ENCODE results near the gene FHOD3.
A peak's percentile ranks its signal among the peaks of the same experiment; 100 is the strongest.

The FHOD3 gene

DNA sequence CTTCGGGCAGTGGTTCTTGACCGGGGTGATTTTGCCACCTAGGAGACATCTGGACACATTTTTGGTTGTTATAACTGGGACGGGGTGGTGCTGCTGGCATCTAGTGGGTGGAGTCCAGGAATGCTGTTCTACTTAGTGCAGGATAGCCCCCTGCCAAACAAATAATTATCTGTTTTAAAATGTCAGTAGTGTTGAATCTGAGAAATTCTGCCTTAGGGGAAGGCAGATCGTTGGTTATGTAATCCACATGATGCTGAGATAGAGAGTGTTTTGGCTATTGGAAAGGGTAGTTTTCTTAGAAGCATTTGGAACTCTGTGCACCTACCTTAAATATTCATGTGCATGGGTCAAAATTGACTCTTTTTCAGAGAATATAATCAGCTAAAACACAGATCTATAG is 332.3 kb downstream of the FHOD3 start:
- DNase-seq (ENCODE audit: low read depth), result no peak

DNA sequence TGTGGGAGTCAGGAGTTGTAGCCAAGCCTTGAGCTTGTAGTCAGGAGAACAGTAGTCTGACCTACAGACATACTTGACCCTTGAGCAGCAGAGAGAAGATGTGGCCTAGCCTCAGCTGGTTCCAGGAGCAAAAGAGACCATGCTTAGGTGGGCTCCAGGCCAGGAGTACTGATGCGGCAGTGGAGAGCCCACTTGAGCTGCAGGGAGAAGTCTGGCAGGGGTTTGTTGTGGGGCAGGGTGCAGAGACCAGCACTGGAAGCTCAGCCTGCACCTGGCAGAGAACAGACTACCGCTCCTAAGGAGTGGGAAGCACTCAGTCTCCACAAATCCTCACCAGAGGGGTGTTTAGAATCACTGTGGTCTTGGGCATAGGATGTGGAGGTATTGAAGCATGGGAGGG is 333.4 kb downstream of the FHOD3 start:
- no peak for DNase-seq (ENCODE audit: low read depth)

- no peak for DNase-seq (ENCODE audit: low read depth)
Observed at GRCh38 chr18:36633961-36634412, 336.5 kb downstream of the FHOD3 start.

GRCh38 chr18:36634573-36635216 is 337.2 kb downstream of the FHOD3 start:
- DNase-seq (ENCODE audit: low read depth), result no peak

DNA sequence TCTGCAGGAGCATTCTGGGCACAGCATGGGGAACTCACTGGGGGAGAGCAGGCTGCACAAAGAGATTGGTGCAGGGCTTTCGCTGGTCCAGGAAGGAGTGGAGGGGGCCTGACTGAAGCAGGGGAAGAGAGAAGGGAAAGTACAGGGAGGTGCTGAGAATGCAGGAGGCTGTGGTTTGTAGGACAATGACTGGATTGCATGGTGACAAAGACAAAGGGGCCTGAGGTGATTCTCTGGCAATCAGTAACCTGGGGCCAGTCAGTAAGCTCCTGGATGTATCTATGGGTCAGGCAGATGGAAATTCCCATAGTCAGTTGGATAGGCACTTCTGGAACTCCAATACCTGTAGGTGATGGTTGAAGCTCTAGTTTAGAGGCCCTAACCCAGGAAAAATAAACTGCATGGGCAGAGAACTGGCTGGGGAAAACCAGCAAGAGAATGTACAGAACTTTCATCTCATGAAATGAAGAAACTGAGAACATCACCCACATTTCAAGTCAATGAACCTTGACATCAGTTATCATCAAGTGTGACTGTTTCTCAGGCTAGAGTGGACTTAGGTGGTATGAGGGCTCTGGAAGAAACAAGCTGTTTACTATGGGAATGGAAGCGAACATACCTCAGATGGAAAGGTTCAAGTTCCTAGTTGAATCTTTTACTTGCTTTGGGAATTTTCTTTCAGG is 338.0 kb downstream of the FHOD3 start:
- DNase-seq (ENCODE audit: low read depth), result no peak

GRCh38 chr18:36636237-36636817 is 338.8 kb downstream of the FHOD3 start:
- peak; percentile 43 for DNase-seq (ENCODE audit: low read depth)

- no peak for DNase-seq (ENCODE audit: low read depth)
Observed at GRCh38 chr18:36638224-36638623, 340.7 kb downstream of the FHOD3 start.

GRCh38 chr18:36640021-36640952 is 342.8 kb downstream of the FHOD3 start:
- DNase-seq (ENCODE audit: low read depth), result no peak

DNA sequence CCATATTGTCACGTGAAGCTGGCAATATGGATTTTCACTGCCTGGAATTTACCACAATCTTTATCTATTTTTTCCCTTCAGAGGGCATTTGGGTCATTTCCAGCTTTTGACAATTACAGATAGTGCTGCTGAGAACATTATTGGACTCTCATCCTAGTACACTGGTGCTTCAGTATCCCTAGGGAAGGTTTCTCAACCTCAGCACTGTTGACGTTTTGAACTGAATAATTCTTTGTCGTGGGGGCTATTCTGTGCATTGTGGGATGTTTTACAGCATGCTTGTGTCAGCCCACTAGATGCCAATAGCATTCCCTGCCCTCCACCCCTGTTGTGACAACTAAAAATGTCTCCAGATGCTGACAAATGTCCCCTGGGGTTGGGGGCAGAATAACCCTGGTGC is 345.5 kb downstream of the FHOD3 start:
- DNase-seq (ENCODE audit: low read depth), result peak; percentile 32

GRCh38 chr18:36648803-36649202 is 351.3 kb downstream of the FHOD3 start:
- no peak for DNase-seq (ENCODE audit: low read depth)

DNA sequence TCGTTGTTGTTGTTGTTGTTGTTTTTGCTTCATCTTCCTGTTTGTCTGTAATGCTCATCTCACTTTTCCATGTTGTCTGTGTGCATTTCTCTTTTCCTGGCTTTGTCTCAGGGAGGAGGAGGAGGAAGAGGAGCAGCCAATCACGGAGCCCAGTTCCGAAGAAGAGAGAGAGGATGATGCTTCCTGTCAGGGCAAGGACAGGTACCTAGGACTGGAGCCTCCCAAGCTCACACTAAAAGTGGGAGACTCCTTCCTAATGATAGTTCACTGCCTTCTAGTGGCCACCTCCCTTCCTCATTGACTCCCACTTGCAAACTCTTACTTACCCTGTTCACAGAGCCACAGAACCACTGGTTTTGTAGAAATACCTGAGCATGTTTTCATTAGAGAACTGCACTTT is 351.7 kb downstream of the FHOD3 start:
- no peak for DNase-seq (ENCODE audit: low read depth)

DNA sequence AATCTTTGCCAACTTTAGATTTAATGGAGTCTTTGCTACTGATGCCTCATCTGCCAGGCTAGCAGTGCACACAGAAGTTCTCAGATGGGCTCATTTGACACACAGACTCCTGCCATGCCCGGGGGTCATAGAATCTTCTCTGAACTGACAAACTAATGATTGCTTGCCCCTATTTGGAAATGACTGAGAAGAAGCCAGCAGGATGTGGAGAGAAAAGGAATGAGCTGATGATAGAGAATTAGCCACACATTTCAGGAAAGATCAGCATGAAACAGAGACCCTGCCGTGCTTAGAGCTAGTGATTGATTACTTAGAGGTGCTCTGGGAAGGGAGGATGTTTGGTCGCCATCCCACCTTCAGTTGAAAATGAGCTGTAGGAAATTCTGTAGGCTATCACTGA is 352.8 kb downstream of the FHOD3 start:
- no peak for DNase-seq (ENCODE audit: low read depth)

- DNase-seq (ENCODE audit: low read depth), result no peak
Observed at GRCh38 chr18:36650906-36651305, 353.4 kb downstream of the FHOD3 start.

DNA sequence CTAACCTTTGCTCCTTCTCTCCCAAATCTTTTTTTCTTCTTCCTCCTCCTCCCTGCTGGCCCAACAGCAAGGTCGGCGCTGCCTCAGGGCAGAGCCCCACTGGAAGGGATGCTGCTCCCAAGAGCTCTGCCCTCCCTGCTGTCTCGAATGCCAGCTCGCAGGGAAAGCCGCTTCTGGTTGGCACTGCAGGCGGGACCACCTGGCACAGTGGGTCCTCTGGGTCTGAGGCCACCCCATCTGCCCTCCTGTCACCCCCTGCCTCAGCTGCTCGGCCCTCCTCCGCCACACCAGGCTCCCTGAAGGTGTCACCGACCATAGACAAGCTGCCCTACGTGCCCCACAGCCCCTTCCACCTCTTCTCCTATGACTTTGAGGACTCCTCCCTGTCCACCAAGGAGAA is 355.0 kb downstream of the FHOD3 start:
- DNase-seq (ENCODE audit: low read depth), result no peak

DNA sequence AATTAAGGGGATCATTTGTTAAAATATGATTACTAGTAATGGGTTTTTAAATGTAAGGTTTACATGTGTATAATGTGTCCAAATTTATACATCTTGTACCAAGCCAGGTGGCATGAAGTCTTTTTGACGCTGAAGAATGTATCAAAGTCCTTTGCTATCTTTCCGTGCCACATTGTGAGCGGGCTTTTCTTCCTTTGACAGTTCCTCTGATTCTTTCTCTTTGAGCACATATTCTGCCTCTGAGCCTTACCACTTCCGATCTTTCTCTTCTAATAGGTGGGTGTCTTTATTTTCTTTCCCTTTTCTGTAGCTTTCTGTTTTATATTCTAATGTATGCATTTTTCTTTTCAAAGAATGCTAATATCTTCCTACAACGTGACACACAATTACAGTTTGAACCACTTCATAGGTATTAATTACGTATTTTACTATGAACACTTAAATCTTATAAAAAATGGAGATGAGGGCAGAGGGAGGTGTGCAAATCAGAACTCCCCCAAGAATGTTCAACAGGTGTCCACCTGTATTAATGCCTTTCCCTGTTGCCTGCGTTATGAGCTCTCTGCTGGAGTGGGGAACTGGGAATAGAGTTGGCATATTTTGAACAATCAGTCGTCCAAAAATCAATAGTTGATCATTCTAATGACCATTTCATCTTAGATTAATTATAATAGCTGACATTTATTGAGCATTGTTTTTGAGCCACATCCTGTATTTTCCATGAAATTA is 355.8 kb downstream of the FHOD3 start:
- no peak for DNase-seq (ENCODE audit: low read depth)

DNA sequence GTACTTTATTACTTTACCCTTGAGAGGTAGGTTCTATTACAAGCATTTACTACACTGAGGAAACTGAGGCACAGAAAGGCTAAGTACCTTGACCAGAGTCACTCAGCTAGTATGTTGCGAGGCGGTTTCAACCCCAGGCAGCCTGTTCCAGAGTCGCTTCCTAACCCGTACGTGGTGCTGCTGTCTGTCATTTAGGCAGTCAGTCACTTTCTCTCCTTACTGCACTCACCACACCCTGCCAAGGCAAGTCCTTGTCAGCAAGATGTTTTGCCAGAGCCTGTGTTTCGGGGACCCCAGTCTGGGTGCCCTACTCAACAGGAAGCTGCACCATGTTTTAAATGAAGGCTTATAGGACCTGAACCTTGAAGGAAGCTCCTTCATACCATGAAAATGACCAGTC is 356.4 kb downstream of the FHOD3 start:
- no peak for DNase-seq (ENCODE audit: low read depth)

DNA sequence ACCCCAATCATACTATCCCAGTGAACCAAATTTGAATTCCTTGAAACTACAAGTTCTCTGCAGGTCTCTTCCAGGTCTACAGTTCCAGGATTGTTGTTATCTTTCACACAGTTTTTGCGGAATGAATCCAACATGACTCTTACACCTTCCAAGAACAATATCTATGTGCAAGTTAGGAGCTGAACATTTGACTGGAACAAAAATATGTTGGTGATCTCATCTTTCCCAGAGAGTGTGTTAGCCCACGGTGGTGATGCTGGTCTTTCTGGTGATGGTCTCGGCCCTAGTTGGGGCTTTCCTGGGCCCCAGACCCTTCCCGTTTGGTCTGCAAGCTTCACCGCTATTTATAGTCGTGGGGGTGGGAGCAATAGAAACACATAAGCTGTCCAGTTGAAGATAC is 357.6 kb downstream of the FHOD3 start:
- no peak for DNase-seq (ENCODE audit: low read depth)

GRCh38 chr18:36655930-36656329 is 358.4 kb downstream of the FHOD3 start:
- DNase-seq (ENCODE audit: low read depth), result no peak

DNA sequence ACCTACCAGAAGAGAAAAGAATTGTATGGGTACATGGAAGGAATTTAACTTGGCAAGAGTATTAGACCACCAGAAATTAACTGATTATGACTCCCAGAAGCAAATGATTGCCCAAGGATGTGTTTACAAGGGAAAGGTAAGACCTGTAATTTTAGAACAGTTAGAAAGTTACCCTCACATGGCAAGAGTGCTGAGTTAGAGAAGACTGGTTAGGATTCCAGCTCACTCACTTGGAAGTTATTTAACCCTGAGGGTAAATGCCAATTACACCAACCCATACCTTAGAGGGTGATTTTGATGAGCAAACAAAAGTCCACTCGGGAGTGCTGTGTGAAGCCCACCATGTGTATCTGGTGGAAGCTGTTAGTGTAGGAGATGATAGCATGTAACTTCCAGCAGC is 361.1 kb downstream of the FHOD3 start:
- DNase-seq (ENCODE audit: low read depth), result no peak

GRCh38 chr18:36660311-36660710 is 362.8 kb downstream of the FHOD3 start:
- no peak for DNase-seq (ENCODE audit: low read depth)

GRCh38 chr18:36661999-36662398 is 364.5 kb downstream of the FHOD3 start:
- DNase-seq (ENCODE audit: low read depth), result peak; percentile 39

DNA sequence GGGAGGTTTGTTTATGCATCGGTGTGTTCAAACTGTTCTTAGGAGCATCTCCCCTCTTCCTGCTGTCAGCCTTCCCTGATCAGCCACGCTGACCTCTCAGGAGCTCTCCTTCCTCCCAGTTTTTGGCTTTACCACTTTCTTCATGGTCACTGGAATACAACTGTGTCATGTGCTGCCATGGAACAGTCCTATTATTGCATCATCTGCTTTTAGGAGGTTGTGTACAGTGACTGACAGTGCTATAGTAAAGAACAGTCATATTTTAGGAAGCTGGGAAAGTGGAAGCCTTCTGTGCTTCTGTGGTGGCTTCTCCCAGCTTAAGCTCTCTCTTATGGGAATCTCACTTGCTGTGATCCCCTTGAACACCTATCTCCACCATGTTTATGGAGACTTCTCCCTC is 365.8 kb downstream of the FHOD3 start:
- peak; percentile 22 for DNase-seq (ENCODE audit: low read depth)
